SKM-1 (cell line): Measurements from ENCODE around the gene EYA2.
"Not testable (repeated sequence)": the region's sequence is repeated elsewhere in the genome, so short reads cannot be mapped to it uniquely, and the experiment has no call there.

ENCODE experiments used
- DNase-seq: peaks from one replicate; lab custom pipeline; 2025; ENCODE audit not compliant: unreplicated experiment; lab: John Stamatoyannopoulos, UW

The EYA2 gene

DNA sequence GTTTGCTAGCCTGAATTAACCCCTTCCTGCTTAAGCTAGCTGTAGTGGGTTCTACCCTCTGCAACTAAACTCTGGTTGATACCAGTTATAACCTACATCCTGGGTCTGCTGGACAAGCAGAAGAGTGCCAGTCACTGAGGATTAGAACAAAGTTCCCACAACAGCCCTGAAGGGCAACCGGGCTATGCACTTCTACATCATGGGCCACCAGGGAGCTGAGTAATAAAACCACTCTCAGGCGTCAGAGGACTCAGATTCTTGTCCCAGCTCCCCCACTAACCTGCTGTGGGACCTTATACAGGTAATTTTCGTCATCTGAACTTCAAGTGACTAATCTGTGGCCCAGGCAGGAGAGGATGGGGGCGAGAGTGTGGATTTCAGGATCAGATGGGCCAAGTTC lies 56.8 kb downstream of the EYA2 start:
- DNase-seq, result no peak

DNA sequence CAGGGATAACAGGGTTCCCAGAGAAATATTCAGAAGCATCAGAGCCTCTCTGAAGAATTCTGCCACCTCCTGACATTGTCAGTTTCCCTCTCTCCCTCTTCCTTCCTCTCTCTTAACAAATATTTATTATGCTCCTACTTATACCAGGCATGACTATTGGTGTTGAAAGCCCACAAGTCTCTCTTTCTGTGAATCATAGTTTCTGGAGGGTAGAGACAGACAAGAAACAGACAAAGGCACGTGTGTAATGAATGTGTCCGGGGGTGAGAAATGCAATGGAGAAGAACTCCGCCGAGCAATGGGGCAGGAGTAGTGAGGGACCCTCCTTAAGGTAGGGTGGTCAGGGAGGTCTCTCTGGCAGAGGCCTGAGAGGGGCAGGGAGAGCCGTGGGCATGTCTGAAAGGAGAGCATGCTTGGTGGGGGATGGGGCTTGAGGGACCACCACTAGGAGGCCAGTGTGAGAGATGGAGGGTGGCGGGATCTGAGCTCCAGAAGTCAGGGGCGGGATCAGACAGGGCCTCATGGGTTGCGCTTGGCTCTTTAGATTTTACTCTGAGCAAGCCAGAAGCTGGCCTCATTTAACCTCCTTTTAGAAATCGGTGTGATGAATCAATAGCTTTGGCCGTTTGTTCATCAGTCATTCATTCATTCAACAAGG lies 57.3 kb downstream of the EYA2 start:
- DNase-seq, result no peak

DNA sequence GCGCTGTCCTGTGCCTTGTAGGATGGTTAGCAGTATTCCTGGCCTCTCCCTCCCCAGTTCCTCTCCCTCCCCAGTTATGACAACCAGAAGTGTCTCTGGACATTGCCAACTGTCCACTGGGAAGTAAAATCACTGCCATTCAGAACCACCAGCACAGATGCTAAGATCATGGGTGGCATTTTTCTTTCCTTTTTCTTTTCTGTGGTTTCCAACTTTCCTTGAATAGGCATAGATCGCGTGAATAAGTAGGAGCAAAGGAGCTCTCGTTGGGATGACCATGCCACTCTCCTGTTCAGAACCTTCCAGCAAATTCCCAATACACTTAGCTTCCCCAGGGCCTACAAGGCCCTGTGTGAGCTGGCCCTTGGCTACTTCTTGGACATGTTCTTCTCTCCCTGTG lies 59.0 kb downstream of the EYA2 start:
- DNase-seq, result no peak

DNA sequence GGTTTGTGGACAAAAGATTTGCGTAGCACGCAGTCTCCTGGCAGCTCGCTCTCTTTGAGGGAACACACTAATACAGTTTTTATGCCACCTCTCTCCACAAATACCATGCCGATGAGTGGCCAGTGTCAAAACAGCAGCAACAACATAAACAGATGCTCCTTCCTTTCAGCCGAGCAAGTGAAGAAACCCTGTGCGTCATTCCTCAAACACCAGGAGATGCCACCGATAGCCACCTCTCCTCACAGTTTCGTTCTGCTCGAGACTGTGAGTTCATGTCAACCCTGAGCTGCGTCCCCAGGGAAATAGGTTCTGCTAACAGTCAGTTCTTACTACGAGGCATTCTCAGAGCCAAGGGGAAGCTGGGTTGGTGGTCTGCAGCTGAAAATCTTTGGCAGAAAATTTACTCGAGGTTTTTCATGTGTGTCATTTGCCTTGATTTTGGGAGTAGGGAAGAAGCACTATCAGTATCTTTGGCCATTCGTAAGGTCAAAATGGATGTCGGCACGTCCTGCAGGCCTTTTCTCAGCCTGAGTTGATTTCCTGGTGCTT lies 59.9 kb downstream of the EYA2 start:
- no peak for DNase-seq

DNA sequence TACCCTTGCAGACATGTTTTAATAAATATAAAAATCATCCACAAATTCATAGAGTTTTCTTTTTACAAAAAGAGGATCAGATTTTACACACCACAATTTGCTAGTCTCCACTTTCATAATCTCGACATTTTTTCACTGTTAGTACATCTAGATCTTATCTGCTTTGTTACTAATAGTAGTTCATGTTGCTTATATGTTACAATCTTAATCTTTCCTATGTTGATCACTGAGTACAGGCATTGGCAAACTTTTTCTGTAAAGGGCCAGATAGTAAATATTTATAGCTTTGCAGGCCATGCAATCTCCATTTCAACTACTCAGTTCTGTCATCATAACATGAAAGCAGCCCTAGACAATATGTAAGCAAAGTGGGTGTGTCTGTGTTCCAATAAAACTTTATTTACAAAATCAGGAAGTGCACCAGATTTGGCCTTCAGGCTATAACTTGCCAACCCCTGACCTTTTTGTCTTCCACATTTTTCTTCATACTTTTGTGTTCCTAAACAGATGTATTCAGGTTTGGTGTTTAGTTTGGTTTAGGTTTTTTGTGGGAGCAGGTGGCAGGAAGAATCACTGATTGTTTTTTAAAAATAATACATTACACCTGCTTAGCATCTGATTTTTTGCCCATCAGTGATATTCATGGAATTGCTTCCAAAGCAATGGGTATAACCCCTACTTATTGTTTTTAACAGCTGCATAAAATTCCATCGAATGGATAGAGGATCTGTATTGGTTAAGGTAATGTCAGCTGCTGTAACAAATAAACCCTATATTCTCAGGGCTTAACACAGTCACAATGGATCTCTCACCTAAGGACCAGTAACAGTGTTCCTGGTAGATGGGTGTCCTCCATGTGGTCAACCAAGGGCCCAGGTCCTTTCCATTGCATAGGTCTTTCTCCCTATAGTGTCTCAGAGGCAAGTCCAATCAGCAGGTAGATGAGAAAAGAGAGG lies 61.2 kb downstream of the EYA2 start:
- no peak for DNase-seq

DNA sequence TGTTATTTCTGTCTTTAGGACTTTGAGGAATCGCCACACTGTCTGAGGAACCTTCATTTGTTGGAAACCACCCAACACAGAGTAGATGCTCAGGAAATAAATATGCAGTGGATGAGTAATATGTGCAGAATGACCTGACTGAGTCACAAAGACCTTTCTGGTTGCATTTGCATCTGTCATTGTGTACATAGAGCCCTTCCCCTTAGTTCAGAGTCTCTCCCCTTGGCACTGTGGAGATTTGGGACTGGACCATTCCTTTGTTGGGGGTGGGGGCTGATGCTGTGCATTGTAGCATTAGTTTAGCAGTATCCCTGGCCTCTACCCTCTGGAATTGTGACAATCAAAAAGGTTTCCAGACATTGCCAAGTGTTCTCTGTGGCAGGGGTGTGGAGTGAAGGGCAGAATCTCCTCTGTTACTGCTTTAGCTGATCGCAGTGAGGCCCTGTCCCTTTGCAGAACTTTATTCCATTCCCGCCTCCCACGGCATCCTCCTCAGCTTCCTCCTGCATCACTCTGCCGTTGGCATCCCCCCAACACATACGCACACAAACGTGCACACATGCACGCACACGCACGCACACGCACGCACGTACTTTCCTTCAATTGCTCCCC lies 64.5 kb downstream of the EYA2 start:
- DNase-seq, result no peak

GRCh38 chr20:46959821-46960220 lies 65.2 kb downstream of the EYA2 start:
- DNase-seq, result no peak

GRCh38 chr20:46960536-46960935 lies 65.9 kb downstream of the EYA2 start:
- DNase-seq, result no peak

- DNase-seq, result not testable (repeated sequence)
These were observed 67.3 kb downstream of the EYA2 start for GRCh38 chr20:46961968-46962367.

DNA sequence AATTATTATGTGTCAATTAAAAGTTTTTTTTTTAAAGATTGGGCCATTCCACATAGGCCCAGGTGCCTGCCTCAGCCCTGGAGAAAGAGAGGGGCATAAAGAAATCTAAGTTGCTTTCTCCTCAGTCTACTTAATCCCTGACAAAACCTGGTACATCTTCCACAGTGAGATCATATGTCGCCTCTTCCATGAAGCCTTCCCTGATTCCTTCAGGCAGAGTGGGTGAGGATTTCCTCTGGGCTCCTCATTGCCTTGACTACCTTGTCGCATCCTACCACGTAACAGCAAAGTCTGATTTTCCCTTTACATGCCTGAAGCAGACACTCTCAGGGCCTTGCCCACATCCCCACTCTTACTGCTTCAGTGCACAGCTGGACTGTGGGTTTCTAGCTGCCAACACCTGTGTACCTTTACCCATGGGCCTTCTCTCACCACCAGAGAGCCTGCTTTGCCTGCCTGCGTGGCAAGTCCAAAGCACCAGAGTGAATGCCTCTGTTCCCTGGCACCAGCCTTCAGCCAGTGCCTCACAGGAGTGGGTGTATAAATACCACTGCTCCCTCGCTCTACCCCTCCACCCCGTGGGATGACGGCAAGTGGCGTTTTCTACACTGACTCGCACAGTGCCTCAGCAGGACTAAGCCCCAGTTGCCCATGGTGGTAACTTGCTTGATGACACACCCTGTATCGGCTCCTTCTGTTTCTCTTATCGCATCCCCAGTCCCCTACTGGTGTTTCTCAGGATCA lies 68.0 kb downstream of the EYA2 start:
- no peak for DNase-seq

DNA sequence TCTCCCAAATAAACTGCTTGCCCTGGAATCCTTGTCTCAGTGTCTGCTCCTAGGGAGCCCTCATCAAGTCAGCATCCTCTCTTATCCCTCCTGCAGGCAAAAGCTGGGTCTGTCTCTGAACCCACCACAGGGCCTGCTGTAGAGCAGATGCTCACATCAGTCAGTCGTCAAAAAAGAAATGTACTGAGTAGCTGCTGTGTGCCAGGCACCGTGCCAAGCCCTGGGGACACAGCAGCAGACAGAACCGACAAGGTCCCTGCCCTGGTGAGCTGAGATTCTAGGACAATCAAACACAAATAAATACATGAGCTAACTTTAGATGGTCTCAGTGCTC lies 68.5 kb downstream of the EYA2 start:
- no peak for DNase-seq

DNA sequence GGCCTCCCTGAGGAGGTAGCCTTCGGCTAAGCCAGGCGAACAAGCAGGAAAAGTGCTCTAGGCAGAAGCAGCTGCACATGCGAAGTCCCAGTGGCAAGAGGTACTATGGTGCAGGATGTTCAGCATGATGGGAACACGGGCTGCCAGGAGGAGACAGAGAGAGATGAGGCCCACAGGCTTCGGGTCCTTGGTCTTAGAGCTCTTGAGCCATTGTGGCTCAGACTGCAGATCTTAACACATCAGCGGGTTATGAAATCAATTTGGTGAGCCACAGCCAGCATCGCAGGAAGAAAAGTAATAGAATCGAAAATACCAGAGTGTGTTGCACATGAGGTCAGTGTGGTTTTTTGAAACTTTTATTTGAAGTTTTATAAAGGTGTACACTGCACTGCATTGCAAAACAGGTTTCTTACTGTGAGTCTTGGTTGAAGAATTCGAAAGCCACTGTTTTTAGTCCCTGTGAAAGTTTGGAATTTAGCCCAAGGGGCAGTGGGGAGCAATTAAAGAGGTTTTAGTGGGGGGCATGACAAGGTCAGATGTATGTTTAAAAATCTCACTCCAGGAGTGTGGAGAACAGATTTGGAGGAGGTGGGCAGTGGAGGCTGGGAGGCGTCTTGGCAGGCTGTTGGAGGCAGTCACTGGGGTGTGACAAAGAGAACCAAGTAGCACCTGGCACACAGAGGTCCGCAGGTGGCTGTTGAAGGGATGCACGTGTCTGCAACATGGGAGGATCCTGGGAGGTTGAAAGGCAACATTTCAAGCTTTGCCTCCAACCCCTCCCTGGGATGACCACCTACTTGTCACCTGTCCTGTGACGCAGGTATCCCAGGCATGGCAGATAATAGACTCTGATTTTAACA lies 69.3 kb downstream of the EYA2 start:
- peak; percentile 31 for DNase-seq

- DNase-seq, result no peak
These were observed 70.2 kb downstream of the EYA2 start for GRCh38 chr20:46964618-46965455.

GRCh38 chr20:46965477-46965876 lies 70.8 kb downstream of the EYA2 start:
- DNase-seq, result no peak

GRCh38 chr20:46967646-46968045 lies 73.0 kb downstream of the EYA2 start:
- DNase-seq, result no peak

- no peak for DNase-seq
These were observed 76.4 kb downstream of the EYA2 start for GRCh38 chr20:46970937-46971630.

- DNase-seq, result no peak
These were observed 79.1 kb downstream of the EYA2 start for GRCh38 chr20:46973766-46974165.

- no peak for DNase-seq
These were observed 80.2 kb downstream of the EYA2 start for GRCh38 chr20:46974669-46975434.
